CD14-positive monocyte (primary cell): ENCODE results near the gene LAMA1. TPM values are rescaled to one million over a fixed set of nuclear protein-coding genes. Genes with fewer than 3 reads are reported as not detected.

ENCODE experiments used
- DNase-seq, 3 donors: peaks; one replicate each; pipeline ENCODE4 v3.0.0-alpha.2; 2011 to 2022
- H2AFZ ChIP-seq: 2 replicates; pipeline ENCODE4 v1.6.0; 2012; ENCODE audit warnings: mild to moderate bottlenecking, low read depth, low read length, inconsistent platforms; ENCODE audit not compliant: insufficient read depth, poor library complexity, severe bottlenecking
- H3K27ac ChIP-seq, 2 donors: 1 replicate in 1 of 2; 2 replicates in 1 of 2; pipeline ENCODE4 v1.5.1; 2012 to 2013; ENCODE audit warnings: low read length in 2 of 2, control low read depth in 1 of 2, inconsistent platforms in 1 of 2, low read depth in 1 of 2, mild to moderate bottlenecking in 1 of 2
- H3K27me3 ChIP-seq, 2 donors: one replicate each; pipeline versions ENCODE4 v1.6.0 to v1.6.1; 2011 to 2013; ENCODE audit warnings: low read length in 2 of 2; ENCODE audit not compliant: control insufficient read depth in 2 of 2, insufficient read depth in 2 of 2
- H3K36me3 ChIP-seq, 2 donors: replicated peaks in 1 of 2; 1 replicate in 1 of 2; 2 replicates in 1 of 2; pipeline versions ENCODE4 v1.5.1 to v1.6.1; 2012 to 2013; ENCODE audit warnings: low read length in 2 of 2, control low read depth in 1 of 2, inconsistent platforms in 1 of 2, mild to moderate bottlenecking in 1 of 2; ENCODE audit not compliant: insufficient read depth in 2 of 2, control insufficient read depth in 1 of 2
- H3K4me1 ChIP-seq, 2 donors: 1 replicate in 1 of 2; 2 replicates in 1 of 2; pipeline versions ENCODE4 v1.5.1 to v1.6.1; 2012 to 2013; ENCODE audit warnings: low read length in 2 of 2, control low read depth in 1 of 2, inconsistent platforms in 1 of 2, mild to moderate bottlenecking in 1 of 2, moderate library complexity in 1 of 2; ENCODE audit not compliant: insufficient read depth in 2 of 2, control insufficient read depth in 1 of 2
- H3K4me2 ChIP-seq: replicated peaks from 2 replicates; pipeline ENCODE3; 2012; ENCODE audit warnings: low read length, moderate library complexity, mild to moderate bottlenecking; ENCODE audit not compliant: poor library complexity, severe bottlenecking; ENCODE audit errors: extremely low read depth
- H3K4me3 ChIP-seq, 3 experiments: fragments of 200-600 bp in 1 of 3; sonication (generic) in 1 of 3; replicated peaks in 1 of 3; 1 replicate in 2 of 3; 2 replicates in 1 of 3; pipeline ENCODE4 v1.5.1; 2011 to 2013; ENCODE audit warnings: low read length in 3 of 3, mild to moderate bottlenecking in 3 of 3, control low read depth in 2 of 3, low read depth in 2 of 3, inconsistent platforms in 1 of 3, moderate library complexity in 1 of 3
- H3K79me2 ChIP-seq: 2 replicates; pipeline ENCODE4 v1.6.0; 2012; ENCODE audit warnings: mild to moderate bottlenecking, control low read depth, inconsistent platforms, low read length, moderate library complexity; ENCODE audit not compliant: insufficient read depth
- H3K9ac ChIP-seq: 2 replicates; pipeline ENCODE4 v1.6.0; 2017; ENCODE audit warnings: low read length, mild to moderate bottlenecking; ENCODE audit not compliant: insufficient read depth, poor library complexity, severe bottlenecking
- H3K9me3 ChIP-seq, 2 donors: replicated peaks in 1 of 2; 1 replicate in 1 of 2; 2 replicates in 1 of 2; pipeline versions ENCODE4 v1.5.1 to v1.6.1; 2012 to 2013; ENCODE audit warnings: low read length in 2 of 2, control low read depth in 1 of 2; ENCODE audit not compliant: control insufficient read depth in 1 of 2, insufficient read depth in 1 of 2
- H4K20me1 ChIP-seq: 2 replicates; pipeline ENCODE4 v1.6.0; 2012; ENCODE audit warnings: mild to moderate bottlenecking, low read length, control low read depth, moderate library complexity; ENCODE audit not compliant: insufficient read depth
- H3K27ac Mint-ChIP-seq, 7 donors: one replicate each; pipeline ENCODE4 v1.8.0; 2020; ENCODE audit warnings: mild to moderate bottlenecking in 7 of 7, mixed read lengths in 7 of 7, moderate library complexity in 6 of 7, inconsistent platforms in 2 of 7
- H3K27me3 Mint-ChIP-seq, 3 donors: one replicate each; pipeline ENCODE4 v1.8.0; 2021 to 2022; ENCODE audit warnings: low read depth in 3 of 3, mild to moderate bottlenecking in 3 of 3, mixed read lengths in 3 of 3, moderate library complexity in 3 of 3, inconsistent platforms in 1 of 3
- H3K36me3 Mint-ChIP-seq, 2 donors: one replicate each; pipeline ENCODE4 v1.8.0; 2020; ENCODE audit warnings: mixed read lengths in 2 of 2, inconsistent platforms in 1 of 2, mild to moderate bottlenecking in 1 of 2
- H3K4me1 Mint-ChIP-seq: one replicate; pipeline ENCODE4 v1.8.0; 2020; ENCODE audit warnings: mild to moderate bottlenecking, mixed read lengths
- H3K4me3 Mint-ChIP-seq, 2 donors: one replicate each; pipeline ENCODE4 v1.8.0; 2020; ENCODE audit warnings: mild to moderate bottlenecking in 2 of 2, mixed read lengths in 2 of 2, moderate library complexity in 1 of 2
- H3K9me3 Mint-ChIP-seq, 7 donors: one replicate each; pipeline ENCODE4 v1.8.0; 2020 to 2022; ENCODE audit warnings: mixed read lengths in 7 of 7, mild to moderate bottlenecking in 6 of 7, moderate library complexity in 6 of 7, inconsistent platforms in 2 of 7
- CTCF ChIP-seq: fragments of 200-600 bp; IDR thresholded peaks from one replicate; pipeline ENCODE4 v1.8.0; 2022; ENCODE audit warnings: antibody characterized with exemption, mild to moderate bottlenecking
- WGBS: methylation state at CpG from one replicate; pipeline ENCODE4 v1.1.5; 2013; ENCODE audit warnings: missing lambda C conversion rate; ENCODE audit not compliant: insufficient coverage; 5-methylcytosine and 5-hydroxymethylcytosine counted together
- intact Hi-C, 2 donors: fragments of 100-400 bp; cut with micrococcal nuclease; formaldehyde crosslinking; loops; one replicate each; pipeline versions ENCODE4 v1.15.0 to v1.15.1; 2023
- polyA plus RNA-seq, 3 donors: library from polyadenylated mRNA; depleted of rRNA in 1 of 3; unstranded in 2 of 3; stranded (reverse) in 1 of 3; fragments of 300-500 nt in 2 of 3; fragments of >200 nt in 1 of 3; fragmentation: Illumina TruSeq in 2 of 3; gene quantifications; 1 replicate in 2 of 3; 2 replicates in 1 of 3; pipeline ENCODE4 v1.2.3, GENCODE V29; 2012 to 2021

Gene LAMA1
- polyA plus RNA-seq, 3 donors: not detected

GRCh38 chr18:7025194-7025593 is 92.4 kb downstream of the LAMA1 start:
- WGBS: 85% methylated on average over 6 of the region's 6 CpGs
- Mint-ChIP-seq H3K27me3 (peaks cover 1 to 5% (median 2%) of the 10 kb centered on the region in 3 donors), H3K4me3 (no peak overlapping the region), H3K9me3 (peaks cover 0 to 2% (median 0%) of the 10 kb centered on the region in 7 donors), H3K36me3 (no peaks in the 10 kb centered on the region), H3K4me1 (no peaks in the 10 kb centered on the region), H3K27ac (no peak overlapping the region)
- intact Hi-C loops: no loop called here
- Histone ChIP-seq H3K27me3 (no peaks in the 10 kb centered on the region), H3K4me1 (no peaks in the 10 kb centered on the region), H3K9ac (no peak overlapping the region), H3K4me3 (no peak overlapping the region), H3K36me3 (no peaks in the 10 kb centered on the region), H3K4me2 (no peak overlapping the region), H2AFZ (no peak overlapping the region), H3K9me3 (no peaks in the 10 kb centered on the region), H3K79me2 (no peaks in the 10 kb centered on the region), H4K20me1 (no peaks in the 10 kb centered on the region), H3K27ac (no peak overlapping the region)
- no peak for DNase-seq
- TF ChIP-seq CTCF: no peak

GRCh38 chr18:7023581-7023980 is 94.0 kb downstream of the LAMA1 start:
- Histone ChIP-seq H3K9ac (no peak overlapping the region), H4K20me1 (no peaks in the 10 kb centered on the region), H3K27ac (no peak overlapping the region), H3K9me3 (no peaks in the 10 kb centered on the region), H3K4me2 (no peak overlapping the region), H2AFZ (no peak overlapping the region), H3K4me1 (no peaks in the 10 kb centered on the region), H3K79me2 (no peaks in the 10 kb centered on the region), H3K27me3 (no peaks in the 10 kb centered on the region), H3K4me3 (no peak overlapping the region), H3K36me3 (no peaks in the 10 kb centered on the region)
- Mint-ChIP-seq H3K27me3 (peaks cover 1 to 5% (median 2%) of the 10 kb centered on the region in 3 donors), H3K36me3 (no peaks in the 10 kb centered on the region), H3K27ac (no peak overlapping the region), H3K4me1 (no peaks in the 10 kb centered on the region), H3K4me3 (no peak overlapping the region), H3K9me3 (peaks cover 0 to 2% (median 0%) of the 10 kb centered on the region in 7 donors)
- TF ChIP-seq CTCF: no peak
- 96% methylated on average over 3 of the region's 7 CpGs for WGBS
- DNase-seq: no peak
- intact Hi-C loops: no loop called here
